CD4-positive, alpha-beta T cell treated with Interleukin-15 for 4 hours (primary cell): Measurements from ENCODE around the gene DGKD.

Experiments
- DNase-seq: peaks from one replicate; pipeline ENCODE4 v3.0.0-alpha.2; 2020; ENCODE audit warnings: low spot score

Gene DGKD

GRCh38 chr2:233477548-233478433 is 123.5 kb downstream of the DGKD start:
- DNase-seq = no peak

GRCh38 chr2:233479616-233480489 is 125.6 kb downstream of the DGKD start:
- no peak for DNase-seq

- DNase-seq = no peak
Observed at GRCh38 chr2:233480490-233481202, 126.4 kb downstream of the DGKD start.

- no peak for DNase-seq
Observed at GRCh38 chr2:233481368-233482142, 127.3 kb downstream of the DGKD start.

- no peak for DNase-seq
Observed at GRCh38 chr2:233482616-233483015, 128.3 kb downstream of the DGKD start.

GRCh38 chr2:233485726-233486125 is 131.4 kb downstream of the DGKD start:
- DNase-seq = no peak

GRCh38 chr2:233486357-233486756 is 132.1 kb downstream of the DGKD start:
- no peak for DNase-seq

GRCh38 chr2:233486778-233487552 is 132.7 kb downstream of the DGKD start:
- no peak for DNase-seq

- DNase-seq = no peak
Observed at GRCh38 chr2:233487748-233488345, 133.6 kb downstream of the DGKD start.

- DNase-seq = no peak
Observed at GRCh38 chr2:233489143-233489542, 134.8 kb downstream of the DGKD start.

GRCh38 chr2:233489666-233490065 is 135.4 kb downstream of the DGKD start:
- DNase-seq = no peak

- no peak for DNase-seq
Observed at GRCh38 chr2:233490831-233491230, 136.5 kb downstream of the DGKD start.

GRCh38 chr2:233491326-233491725 is 137.0 kb downstream of the DGKD start:
- no peak for DNase-seq

- no peak for DNase-seq
Observed at GRCh38 chr2:233492078-233492477, 137.8 kb downstream of the DGKD start.

GRCh38 chr2:233492751-233493150 is 138.5 kb downstream of the DGKD start:
- no peak for DNase-seq

GRCh38 chr2:233495503-233496496 is 141.5 kb downstream of the DGKD start:
- no peak for DNase-seq

GRCh38 chr2:233497692-233498091 is 143.4 kb downstream of the DGKD start:
- DNase-seq = no peak

- DNase-seq = no peak
Observed at GRCh38 chr2:233498126-233498525, 143.8 kb downstream of the DGKD start.

- DNase-seq = no peak
Observed at GRCh38 chr2:233499928-233500327, 145.6 kb downstream of the DGKD start.
